ENCODE measurements around the gene PKN1.

PKN1 gene

GRCh38 chr19:14440049-14440448 lies 6.9 kb downstream of the PKN1 start:
- H3K27ac ChIP-seq (replicated peaks): peak overlapping the region; percentile 76
- H3K27me3 ChIP-seq (ENCODE audit: insufficient read depth, poor library complexity, severe bottlenecking): no peaks in the 10 kb centered on the region
- TF ChIP-seq POLR2AphosphoS5 (IDR thresholded peaks at IDR 0.05; ENCODE audit: low read depth) (no peak), REST (IDR thresholded peaks at IDR 0.05; ENCODE audit: insufficient replicate concordance, low read depth) (no peak), SPI1 (IDR thresholded peaks at IDR 0.05; ENCODE audit: borderline replicate concordance, low read depth) (peak; percentile 100), CTCF (IDR thresholded peaks at IDR 0.05; ENCODE audit: insufficient read depth, low read length) (no peak)
- DNase-seq (ENCODE audit: low read depth in 1 of 2, low spot score in 1 of 2): peak; percentile 90 to 98
- H3K4me3 ChIP-seq (replicated peaks; ENCODE audit: insufficient read depth, low read length): peak overlapping the region; percentile 57

GRCh38 chr19:14441041-14441938 lies 8.2 kb downstream of the PKN1 start:
- TF ChIP-seq SPI1 (IDR thresholded peaks at IDR 0.05; ENCODE audit: borderline replicate concordance, low read depth): no peak
- no peaks in the 10 kb centered on the region for H3K27me3 ChIP-seq (ENCODE audit: insufficient read depth, poor library complexity, severe bottlenecking)
- DNase-seq (ENCODE audit: low read depth in 1 of 2, low spot score in 1 of 2): no peak
- H3K4me3 ChIP-seq (replicated peaks; ENCODE audit: insufficient read depth, low read length): no peak overlapping the region
- peak overlapping the region; percentile 76 for H3K27ac ChIP-seq (replicated peaks)

GRCh38 chr19:14442891-14443631 lies 10.0 kb downstream of the PKN1 start:
- TF ChIP-seq SPI1 (IDR thresholded peaks at IDR 0.05; ENCODE audit: borderline replicate concordance, low read depth): no peak
- TF ChIP-seq POLR2AphosphoS5 (IDR thresholded peaks at IDR 0.05; ENCODE audit: low read depth): no peak
- TF ChIP-seq GABPA (IDR thresholded peaks at IDR 0.05; ENCODE audit: low read depth): no peak
- TF ChIP-seq REST (IDR thresholded peaks at IDR 0.05; ENCODE audit: insufficient replicate concordance, low read depth): no peak
- no peak for TF ChIP-seq CTCF (IDR thresholded peaks at IDR 0.05; ENCODE audit: insufficient read depth, low read length)
- H3K27me3 ChIP-seq (ENCODE audit: insufficient read depth, poor library complexity, severe bottlenecking): no peaks in the 10 kb centered on the region
- no peak overlapping the region for H3K27ac ChIP-seq (replicated peaks)
- DNase-seq (ENCODE audit: low read depth in 1 of 2, low spot score in 1 of 2): no peak
- H3K4me3 ChIP-seq (replicated peaks; ENCODE audit: insufficient read depth, low read length): no peak overlapping the region

GRCh38 chr19:14443632-14444216 lies 10.6 kb downstream of the PKN1 start:
- TF ChIP-seq POLR2AphosphoS5 (IDR thresholded peaks at IDR 0.05; ENCODE audit: low read depth) (no peak), GABPA (IDR thresholded peaks at IDR 0.05; ENCODE audit: low read depth) (no peak), CTCF (IDR thresholded peaks at IDR 0.05; ENCODE audit: insufficient read depth, low read length) (no peak), SPI1 (IDR thresholded peaks at IDR 0.05; ENCODE audit: borderline replicate concordance, low read depth) (no peak), REST (IDR thresholded peaks at IDR 0.05; ENCODE audit: insufficient replicate concordance, low read depth) (no peak)
- no peak for DNase-seq (ENCODE audit: low read depth in 1 of 2, low spot score in 1 of 2)
- Histone ChIP-seq H3K27ac (replicated peaks) (no peak overlapping the region), H3K4me3 (replicated peaks; ENCODE audit: insufficient read depth, low read length) (no peak overlapping the region), H3K27me3 (ENCODE audit: insufficient read depth, poor library complexity, severe bottlenecking) (no peaks in the 10 kb centered on the region)

Measured in HL-60 (cell line).